T-helper 9 cell (primary cell): Measurements from ENCODE around the gene CYB561D1.

Source experiments
- DNase-seq: peaks from one replicate; pipeline ENCODE4 v3.0.0-alpha.2; 2020

The CYB561D1 gene

DNA sequence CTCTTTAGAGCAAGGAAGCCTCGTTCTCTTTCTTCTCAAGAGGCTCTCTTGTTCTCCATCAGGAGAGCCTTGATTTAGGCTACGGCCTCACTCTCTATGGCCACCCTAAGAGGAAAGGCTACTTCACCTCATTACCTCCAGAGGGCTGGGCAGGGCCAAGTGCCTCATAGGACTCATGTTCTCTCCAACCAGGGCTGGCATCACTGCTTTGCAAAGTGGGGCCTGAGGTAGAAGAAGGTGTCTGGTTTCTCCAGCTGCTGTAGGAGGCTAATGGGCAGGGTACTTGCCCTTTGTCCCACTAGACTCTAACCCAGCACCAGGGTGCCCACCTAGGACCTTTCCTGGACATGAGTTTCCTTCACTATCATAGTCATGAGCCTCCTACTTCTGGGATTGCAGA is 12.2 kb upstream of the CYB561D1 start:
- DNase-seq = no peak

- DNase-seq = no peak
Observed at GRCh38 chr1:109482242-109482641, 11.7 kb upstream of the CYB561D1 start.

- DNase-seq = peak; percentile 31
Observed at GRCh38 chr1:109482791-109483671, 10.9 kb upstream of the CYB561D1 start.

DNA sequence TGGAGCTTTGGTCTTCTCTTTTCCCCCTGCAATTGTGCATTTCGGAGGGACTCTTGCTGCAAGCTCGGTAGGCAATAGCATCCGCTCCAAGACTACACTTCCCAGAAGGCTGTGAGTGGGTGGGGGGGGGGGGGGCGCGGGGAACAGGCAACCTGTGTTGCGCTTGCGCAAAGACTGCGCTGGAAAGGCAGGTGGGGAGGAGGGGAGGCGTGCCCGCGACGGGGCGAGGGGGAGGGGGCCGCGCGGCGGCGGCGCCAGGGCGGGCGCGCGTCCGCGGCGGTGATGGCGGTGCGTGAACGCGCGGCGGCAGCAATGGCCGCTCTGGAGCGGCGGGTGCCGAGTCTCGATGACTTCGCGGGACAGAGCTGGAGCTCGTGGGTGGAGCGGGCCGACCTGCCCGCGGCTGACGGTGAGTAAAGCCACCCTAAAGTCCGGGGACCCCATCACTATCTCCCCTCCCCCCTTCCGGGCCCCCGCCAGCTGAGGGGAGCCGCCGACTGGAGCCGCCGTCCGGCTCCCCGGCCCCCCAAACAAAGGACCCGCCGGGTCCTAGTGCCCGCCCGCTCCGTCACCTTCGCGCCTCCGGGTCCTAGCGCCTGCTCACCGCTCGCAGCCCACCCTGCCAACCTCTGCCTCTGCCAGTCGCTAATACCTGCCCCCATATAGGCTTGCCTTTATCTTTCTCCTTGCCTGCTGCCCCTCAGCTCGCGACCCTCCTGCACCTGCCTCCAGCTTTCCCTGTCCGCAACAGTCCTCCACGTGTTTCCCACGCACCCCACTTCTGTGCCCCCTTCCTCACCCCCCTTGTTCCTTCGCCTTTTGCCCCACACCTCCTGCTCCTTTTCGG is 10.0 kb upstream of the CYB561D1 start, which contains the start of gene ATXN7L2:
Gene ATXN7L2 (plus strand): TSS at position 234 of the 847 bp plus-strand sequence. CDS start 49 bp downstream, at position 283.
- peak; percentile 85 for DNase-seq

DNA sequence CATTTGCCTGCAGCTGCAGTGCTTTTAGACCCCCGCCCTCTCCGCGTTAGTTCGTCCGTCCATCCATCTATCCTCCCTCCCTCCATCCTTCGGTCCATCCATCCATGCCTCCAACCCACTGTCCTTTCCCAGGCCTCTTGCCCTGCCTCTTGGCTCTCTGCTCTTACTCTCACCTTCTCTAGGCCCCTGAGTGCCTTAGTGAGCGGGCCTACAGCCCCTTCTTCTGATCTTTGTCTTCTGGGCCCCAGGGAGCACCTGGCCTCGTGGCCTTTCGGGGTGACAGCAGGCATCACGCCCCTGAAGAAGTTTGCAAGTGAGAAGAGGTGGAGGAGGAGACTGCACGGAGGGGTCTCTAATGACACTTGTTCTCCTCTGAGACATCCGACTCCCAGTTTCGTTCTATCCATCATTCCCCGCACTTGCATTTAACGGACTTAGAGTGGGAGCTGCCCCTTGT is 9.3 kb upstream of the CYB561D1 start:
- DNase-seq = no peak

GRCh38 chr1:109485001-109485400 is 8.9 kb upstream of the CYB561D1 start:
- DNase-seq = no peak

GRCh38 chr1:109487261-109487660 is 6.6 kb upstream of the CYB561D1 start:
- no peak for DNase-seq

DNA sequence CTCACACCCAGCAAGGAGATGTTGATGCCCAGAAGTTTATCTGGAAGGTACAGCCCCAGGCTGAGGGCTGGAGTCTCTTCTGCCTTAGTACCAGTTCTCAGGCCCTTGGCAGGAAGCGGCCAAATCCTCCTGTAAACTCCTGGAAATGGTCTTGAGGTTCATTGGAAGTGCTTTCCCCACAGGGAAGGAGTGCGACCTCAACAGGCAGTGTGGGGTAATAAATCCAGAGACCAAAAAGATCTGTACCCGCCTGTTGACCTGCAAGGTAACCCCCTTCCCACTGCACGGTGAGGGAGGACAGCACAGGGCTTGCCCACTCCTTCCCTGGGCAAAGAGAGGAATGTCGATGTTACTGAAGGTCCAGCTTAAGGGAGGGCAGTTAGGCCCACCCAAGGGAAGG is 5.7 kb upstream of the CYB561D1 start:
- no peak for DNase-seq

DNA sequence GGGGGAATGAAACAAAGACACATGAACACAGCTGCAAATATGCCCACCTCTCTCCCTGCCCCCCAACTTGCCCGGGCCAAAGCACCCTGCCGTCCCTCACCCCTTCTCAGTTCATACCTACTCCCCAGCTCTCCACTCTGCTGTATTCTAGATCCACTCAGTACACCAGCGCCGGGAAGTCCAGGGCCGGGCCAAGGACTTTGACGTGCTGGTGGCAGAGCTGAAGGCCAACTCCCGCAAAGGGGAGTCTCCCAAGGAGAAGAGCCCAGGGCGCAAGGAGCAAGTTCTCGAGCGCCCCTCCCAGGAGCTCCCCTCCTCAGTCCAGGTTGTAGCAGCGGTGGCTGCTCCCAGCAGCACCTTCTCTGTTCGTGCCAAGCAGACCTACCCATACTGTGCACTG is 5.2 kb upstream of the CYB561D1 start:
- DNase-seq = no peak

DNA sequence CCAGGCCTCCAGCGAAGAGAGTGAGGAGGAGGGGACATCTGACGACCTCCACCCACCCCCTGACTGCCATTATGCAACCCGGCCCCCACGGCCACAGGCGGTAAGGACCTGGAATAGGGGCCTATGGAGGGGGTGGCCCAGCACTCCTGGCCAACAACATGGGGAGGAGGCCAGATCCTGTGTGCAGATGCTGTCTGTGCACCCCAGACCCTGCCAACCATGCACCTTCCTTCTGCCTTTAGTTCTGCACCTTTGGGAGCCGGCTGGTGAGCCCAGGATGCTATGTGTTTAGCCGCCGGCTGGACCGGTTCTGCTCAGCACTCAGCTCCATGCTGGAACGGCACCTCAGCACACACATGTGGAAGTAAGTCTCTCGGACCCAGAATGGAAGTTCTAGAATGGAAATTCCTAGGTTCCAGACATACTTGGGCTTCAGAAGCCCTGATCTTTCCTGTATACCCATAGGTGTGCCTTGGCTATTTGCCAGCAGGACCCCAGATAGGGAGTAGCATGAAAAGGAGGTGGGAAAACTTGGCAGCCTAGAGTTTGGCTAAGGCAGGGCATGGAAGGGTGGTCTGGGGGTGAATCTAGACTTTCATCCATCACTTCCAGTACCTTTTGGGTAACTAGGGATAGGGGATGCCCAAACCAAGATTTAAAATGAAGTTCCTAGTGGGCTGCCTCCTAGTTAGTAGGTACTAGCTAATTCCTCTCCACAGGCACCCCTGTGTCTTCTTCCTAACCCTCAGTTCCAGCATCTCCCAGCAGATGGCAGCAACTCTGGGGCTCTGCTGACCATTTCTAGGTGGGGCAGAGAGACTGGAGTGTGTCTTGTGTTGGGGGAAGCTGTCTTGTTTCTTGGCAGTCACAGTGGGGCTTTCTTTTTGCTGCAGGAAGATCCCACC is 3.6 kb upstream of the CYB561D1 start:
- peak; percentile 68 for DNase-seq

- no peak for DNase-seq
Observed at GRCh38 chr1:109490934-109491302, 3.0 kb upstream of the CYB561D1 start.

DNA sequence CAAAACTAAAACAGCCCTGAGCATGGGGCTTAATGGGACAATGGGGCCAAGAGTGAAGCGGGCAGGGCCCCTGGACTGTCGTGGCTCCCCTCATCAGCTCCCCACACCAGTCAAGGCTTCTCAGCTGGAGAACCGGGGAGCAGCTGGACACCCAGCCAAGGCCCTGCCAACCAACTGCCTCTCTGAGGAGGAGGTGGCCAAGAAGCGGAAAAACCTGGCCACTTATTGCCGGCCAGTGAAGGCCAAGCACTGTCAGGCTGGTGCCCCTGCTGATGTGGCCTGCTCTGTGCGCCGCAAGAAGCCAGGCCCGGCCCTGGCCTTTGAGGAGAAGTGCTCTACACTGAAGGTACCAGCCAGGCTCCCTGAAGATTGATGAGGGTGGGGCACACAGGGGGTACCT is 2.5 kb upstream of the CYB561D1 start:
- no peak for DNase-seq

DNA sequence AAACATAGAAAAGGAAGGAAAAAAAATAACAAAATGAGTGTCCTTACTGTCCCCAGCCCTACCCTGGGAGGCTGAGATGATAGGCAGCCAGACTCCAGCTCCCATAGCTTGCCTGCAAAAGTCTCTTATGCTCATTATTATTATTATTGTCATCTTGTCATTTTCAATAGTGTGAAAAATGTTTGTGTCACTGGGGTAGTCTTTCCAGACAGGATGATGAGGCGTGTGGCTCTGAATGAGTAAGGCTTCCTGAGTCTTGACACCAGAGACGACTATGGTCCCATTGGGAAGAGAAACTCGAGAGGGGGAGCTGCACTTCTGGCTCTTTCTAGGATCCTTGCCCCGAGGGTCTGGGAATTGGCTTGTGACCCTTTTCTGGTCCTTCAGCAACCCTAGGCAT is 1.1 kb upstream of the CYB561D1 start:
- no peak for DNase-seq

DNA sequence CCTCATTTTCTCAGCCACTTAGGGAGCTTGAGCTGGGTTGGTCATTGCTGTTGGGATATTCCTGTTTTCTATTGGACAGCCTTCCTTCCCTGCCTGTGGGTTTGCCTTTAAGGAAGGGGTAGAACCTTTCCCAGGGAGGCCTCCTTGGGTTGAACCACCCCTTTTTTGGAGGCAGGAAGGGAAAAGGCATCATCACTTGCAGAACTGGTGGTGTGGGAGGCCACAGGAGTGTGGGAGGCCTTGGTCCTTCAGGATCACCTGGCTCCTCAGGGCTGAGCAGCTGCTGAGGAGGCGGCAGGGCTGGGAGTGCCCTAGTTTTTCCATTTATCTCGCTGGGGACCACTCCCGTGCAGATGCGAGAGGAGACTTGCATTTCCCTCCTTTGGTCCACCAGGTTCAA is 667 bp upstream of the CYB561D1 start:
- no peak for DNase-seq

DNA sequence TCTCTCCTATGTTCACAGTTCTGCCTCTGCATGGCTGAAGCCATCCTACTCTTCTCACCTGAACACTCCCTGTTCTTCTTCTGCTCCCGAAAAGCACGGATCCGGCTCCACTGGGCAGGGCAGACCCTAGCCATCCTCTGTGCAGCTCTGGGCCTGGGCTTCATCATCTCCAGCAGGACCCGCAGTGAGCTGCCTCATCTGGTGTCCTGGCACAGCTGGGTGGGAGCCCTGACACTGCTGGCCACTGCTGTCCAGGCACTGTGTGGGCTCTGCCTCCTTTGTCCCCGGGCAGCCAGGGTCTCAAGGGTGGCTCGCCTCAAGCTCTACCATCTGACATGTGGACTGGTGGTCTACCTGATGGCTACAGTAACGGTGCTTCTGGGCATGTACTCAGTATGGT is 1.8 kb downstream of the CYB561D1 start:
- DNase-seq = no peak

- no peak for DNase-seq
Observed at GRCh38 chr1:109497449-109498160, 3.7 kb downstream of the CYB561D1 start.

- no peak for DNase-seq
Observed at GRCh38 chr1:109498161-109498801, 4.4 kb downstream of the CYB561D1 start.

- no peak for DNase-seq
Observed at GRCh38 chr1:109499081-109499480, 5.2 kb downstream of the CYB561D1 start.

DNA sequence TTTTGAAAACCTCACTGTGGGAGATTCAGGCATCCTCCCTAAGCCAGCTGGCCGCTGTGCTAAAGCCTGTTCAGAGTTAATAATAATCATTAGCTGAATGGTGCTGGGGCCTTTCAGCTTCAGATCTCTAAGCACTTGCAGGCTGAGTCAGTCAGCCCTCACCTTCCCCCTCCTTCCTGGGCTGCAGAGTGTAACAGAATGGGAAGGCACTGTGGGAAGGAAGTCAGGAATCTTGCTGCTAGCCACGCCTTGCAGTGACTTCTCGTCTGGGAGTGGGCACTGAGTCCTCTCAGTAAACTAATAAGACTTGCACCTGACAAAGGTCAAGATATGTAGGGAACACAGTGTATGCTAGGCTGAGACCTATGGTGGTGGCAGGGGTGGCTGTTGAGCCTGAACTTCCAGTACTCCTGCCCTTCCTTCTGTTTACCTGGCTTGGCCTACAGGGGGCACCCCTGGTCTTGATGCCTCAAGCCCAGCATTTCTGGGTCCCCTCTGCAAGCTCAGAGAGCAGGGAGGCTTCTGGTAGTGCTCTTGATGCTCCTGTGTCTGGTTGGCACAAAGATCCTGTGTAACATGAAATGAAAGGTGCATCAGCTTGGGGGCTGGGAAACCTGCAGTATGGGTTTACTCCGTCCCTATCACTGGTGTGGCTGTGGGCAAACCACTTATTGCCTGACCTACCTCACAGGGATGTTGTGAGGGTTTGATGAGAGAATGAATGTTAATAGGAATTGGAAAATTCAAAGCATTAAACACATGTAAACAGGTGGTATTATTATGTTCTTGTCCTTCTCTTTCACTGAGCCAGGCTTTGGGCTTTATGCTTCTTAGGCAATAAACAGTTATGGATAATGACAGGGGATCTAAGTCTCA is 6.0 kb downstream of the CYB561D1 start:
- peak; percentile 52 for DNase-seq

DNA sequence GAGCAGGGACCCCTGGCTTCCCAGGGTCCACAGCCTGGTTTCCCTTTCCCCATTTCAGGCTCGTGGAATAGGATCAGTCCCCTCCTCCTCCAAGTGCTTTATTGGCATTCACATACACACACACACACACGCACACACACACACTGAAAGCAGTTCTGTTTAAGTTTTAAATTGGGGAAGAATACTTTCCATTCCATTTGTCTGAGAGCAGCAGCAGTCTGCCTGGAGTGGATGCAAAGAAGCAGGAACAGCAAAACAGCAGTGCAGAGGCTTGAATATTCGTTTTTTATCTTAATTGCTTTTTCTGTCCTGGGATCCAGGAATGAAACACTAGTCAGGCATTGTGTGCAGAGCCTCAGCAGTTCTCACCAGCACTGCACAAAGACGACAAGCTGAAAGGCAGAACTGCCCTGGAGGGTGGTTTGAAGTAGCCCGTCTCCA is 7.1 kb downstream of the CYB561D1 start:
- no peak for DNase-seq
